Ramos (cell line): Measurements from ENCODE around the gene DMD.

Experiments used
- in situ Hi-C: fragments of 300-500 bp; cut with MboI; formaldehyde crosslinking; loops from one replicate; pipeline ENCODE4 v1.14.3; 2022; ENCODE audit warnings: low sequenced_read_pairs; ENCODE audit not compliant: unreplicated experiment

Gene DMD

DNA sequence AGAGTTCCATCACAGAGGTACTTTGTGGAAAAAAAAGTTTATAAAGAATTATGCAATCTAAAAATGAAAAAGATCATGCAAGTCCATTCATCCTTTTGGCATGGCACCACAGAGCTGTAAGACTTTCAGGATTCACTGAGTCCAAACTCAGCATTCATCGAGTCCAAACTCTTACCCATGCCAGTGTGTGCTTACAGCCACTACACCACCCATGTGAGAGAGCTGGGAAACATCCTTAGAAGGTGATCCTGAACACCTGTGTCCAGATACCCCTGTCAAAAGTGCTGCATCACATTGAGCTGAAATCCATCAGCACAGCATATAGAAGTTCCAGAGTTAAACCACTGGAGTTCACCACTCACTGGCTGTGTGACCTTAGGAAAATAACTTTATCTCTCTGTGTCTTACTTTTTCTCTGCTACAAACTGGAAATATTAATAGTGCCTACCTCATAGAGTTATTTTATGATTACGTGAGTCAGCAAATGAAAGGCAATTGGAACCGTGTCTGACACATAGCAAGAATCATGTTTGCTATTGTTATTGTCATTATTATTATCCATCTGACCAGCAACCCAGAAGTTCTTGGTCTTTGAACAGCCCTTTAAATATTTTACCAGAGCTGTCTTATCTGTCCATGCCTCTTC, 2024.5 kb downstream of the DMD start:
- in situ Hi-C loops, result no loop called here

- in situ Hi-C loops, result no loop called here
Observed at GRCh38 chrX:31185884-31186283, 2025.5 kb downstream of the DMD start.

DNA sequence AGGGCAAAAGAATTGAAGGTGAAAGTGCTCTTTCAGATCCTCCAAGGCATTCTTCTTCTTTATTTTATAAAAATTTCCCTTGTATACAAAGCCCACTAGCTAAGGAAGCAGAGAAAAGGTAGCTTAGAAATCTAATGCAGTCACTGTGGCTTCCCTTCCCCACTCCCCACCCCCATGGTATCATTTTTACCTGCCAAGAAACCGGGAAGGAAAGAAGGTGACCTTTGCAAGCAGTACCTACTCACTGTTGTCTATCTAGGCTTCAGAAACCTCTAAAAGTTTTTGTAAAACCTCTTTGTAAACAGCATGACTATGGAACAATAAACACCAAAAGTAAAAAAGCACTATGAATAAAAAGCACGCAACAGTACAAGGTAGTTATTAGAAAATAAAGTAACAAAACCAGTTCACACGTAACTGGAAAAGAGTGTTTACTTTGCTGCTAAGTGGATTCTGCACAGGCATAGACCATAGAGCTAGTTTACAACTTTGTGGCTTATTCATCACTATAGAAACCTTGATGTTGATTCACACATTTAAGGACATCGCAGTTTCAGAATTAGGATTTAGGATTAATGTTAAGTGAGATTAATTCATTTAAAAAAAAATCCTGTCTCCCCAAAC, 2029.9 kb downstream of the DMD start:
- in situ Hi-C loops, result no loop called here

GRCh38 chrX:31179203-31179602, 2032.1 kb downstream of the DMD start:
- in situ Hi-C loops, result no loop called here

DNA sequence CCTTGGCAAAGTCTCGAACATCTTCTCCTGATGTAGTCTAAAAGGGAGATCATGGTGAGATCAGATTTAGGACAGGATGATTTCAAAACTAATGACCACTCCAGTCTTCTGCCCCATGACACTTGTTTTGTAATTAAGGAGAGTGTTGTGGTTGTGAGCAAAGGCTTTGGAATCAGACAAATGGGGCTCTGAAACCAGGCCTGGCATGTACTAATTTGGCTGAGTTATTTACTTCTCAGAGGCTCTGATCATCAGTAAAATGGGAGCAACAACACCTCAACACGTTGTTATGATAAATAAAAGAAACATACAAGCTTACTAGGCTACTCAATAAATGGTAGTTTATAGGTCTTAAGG, 2032.6 kb downstream of the DMD start:
- in situ Hi-C loops, result no loop called here

GRCh38 chrX:31178064-31178768, 2033.1 kb downstream of the DMD start:
- in situ Hi-C loops, result no loop called here

GRCh38 chrX:31170792-31171191, 2040.6 kb downstream of the DMD start:
- in situ Hi-C loops, result no loop called here

- in situ Hi-C loops, result no loop called here
Observed at GRCh38 chrX:31168551-31168950, 2042.8 kb downstream of the DMD start.

DNA sequence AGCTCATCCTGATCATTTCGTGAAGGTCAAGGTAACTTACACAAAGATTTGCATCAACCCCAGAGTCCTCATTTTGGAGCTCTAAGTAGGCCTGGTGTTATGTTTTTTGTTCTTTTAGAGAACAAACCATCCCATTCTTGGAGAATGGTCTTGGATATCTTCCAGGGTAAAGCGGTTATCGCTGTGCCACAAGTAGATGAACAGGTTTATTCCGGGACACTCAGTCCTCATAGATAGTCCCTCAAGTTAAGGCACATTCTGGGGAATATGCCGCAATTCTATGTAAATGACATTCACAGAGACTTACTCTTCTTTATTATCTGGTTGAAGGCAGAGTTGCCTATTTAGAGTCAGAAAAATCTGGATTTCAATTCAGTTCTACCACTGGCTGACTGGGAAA, 2044.5 kb downstream of the DMD start:
- in situ Hi-C loops, result no loop called here

GRCh38 chrX:31166416-31166815, 2044.9 kb downstream of the DMD start:
- in situ Hi-C loops, result no loop called here

DNA sequence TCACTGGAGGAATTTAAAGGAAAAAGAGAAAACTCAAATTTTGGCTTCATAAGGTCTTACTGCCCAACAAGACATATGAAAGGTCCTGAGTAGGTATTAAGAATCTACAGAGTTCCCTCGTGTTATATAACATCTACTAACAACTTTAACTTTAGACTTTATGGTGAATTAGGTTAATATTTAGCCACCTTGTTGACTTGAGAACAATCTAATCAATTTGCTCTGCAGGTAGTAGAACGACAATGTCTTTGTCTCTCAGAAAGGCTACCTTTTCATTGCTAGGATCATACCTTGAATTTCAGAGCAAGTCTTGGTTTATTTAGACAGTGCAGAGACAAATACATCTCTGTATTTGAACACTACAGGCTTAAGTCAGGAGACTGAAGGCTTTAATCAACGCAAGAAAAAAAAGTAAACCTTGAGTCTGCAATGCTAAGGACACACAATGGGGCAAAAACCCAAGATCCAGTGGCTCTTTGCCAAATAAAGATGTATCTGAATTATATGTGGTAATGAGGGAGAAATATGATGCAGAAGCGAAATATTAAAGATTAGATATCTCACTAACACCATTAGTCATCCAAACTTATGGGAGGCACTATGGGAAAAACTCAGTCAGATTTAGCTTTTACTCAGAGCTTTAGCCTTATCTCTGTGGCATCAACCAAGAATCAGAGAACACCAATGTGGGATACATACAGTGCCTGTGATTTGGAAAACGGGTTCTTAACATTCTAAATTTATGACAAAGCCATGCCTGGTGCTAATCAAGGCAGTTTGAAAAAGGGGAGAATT, 2045.9 kb downstream of the DMD start:
- in situ Hi-C loops, result no loop called here

DNA sequence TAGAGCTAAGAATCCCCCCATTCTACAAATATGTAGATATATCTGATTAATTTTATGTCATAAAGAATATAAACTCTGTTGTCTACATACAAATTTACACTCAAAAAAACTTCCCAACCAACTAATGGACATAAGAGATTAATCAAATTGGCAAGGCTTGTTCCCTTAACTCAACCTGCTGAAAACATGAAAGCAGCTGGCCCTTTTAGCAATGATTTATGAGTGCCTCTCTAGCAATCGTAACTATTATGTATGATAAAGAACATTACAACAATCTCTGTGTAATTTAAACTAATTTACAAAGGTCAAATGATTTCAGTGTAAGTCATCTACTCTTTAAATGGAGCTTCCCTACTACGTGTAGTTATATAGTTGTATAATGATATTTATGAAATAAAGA, 2056.4 kb downstream of the DMD start:
- in situ Hi-C loops, result no loop called here

GRCh38 chrX:31153475-31154047, 2057.8 kb downstream of the DMD start:
- in situ Hi-C loops, result no loop called here

DNA sequence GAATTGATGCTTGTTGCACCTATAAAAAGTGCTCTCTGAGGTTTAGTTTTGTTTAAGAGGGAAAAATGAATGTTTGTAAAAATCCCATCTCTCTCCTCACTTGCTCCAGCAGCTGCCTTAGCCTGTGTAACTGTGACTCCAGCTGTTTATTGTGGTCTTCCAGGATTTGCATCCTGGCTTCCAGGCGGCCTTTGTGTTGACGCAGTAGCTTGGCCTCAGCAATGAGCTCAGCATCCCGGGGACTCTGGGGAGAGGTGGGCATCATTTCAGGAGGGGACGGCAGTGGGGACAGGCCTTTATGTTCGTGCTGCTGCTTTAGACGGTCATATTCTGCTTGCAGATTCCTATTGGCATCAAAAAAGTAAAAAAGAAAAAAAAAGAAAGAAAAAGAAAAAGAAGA, 2064.2 kb downstream of the DMD start:
- in situ Hi-C loops, result no loop called here

GRCh38 chrX:31139961-31140360, 2071.4 kb downstream of the DMD start:
- in situ Hi-C loops, result no loop called here

DNA sequence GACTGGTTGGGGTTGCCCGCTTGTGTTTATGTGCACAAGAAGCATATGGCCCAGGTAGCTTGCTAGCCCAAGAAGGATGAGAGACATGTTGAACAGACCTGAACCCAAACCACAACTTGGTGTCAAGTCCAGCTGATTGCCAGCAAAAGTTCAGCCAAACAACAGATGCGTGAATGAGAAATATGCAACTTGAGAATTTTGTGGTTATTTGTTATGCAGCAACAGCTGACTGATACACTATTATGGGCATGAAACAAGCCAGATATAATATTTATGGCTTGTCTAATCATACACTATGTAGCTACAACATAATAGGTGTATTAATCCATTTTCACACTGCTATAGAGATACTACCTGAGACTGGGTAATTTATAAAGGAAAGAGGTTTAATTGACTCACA, 2073.2 kb downstream of the DMD start:
- in situ Hi-C loops, result no loop called here

GRCh38 chrX:31136144-31136611, 2075.2 kb downstream of the DMD start:
- in situ Hi-C loops, result no loop called here

GRCh38 chrX:31132821-31133241, 2078.5 kb downstream of the DMD start:
- in situ Hi-C loops, result no loop called here

GRCh38 chrX:31130457-31131220, 2080.7 kb downstream of the DMD start:
- in situ Hi-C loops, result no loop called here

DNA sequence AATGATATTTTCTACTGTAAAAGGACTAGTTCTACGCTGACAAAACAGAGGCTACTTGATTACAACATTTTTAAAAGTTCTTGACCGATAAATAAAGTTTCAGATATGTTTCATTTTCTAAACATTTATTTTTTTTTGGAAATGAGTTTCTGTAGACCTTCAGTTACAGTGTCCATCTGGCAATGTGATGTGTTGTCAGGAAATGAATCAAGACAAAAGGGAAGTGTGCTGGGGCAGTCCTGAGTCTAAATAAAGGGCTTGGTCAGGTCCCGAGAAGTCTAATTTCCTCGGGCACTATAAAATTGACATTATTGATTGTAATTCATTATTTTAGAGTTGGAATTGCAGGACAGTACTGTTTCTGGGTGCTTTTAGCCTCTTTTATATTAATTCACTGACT, 2082.5 kb downstream of the DMD start:
- in situ Hi-C loops, result no loop called here
